PC-3 (cell line): ENCODE measurements around the gene OR2Z1.

Source experiments
- CTCF ChIP-seq: fragments of 300-600 bp; sonication (generic); conservative IDR thresholded peaks from 2 replicates; pipeline ENCODE4 v1.5.1; 2017; ENCODE audit warnings: antibody characterized with exemption, low read depth, mild to moderate bottlenecking, low read length
- EZH2 ChIP-seq: fragments of 300-600 bp; sonication (generic); IDR thresholded peaks from one replicate; pipeline ENCODE4 v1.6.1; 2017; ENCODE audit warnings: antibody characterized with exemption, mild to moderate bottlenecking, low read length; ENCODE audit not compliant: unreplicated experiment
- EZH2phosphoT487 ChIP-seq: fragments of 300-600 bp; sonication (generic); IDR thresholded peaks from 2 replicates; pipeline ENCODE4 v1.6.1; 2018; ENCODE audit warnings: mild to moderate bottlenecking, antibody characterized with exemption, low read length, borderline replicate concordance

- TF ChIP-seq CTCF (no peak), EZH2phosphoT487 (no peak), EZH2 (no peak)
Measured at GRCh38 chr19:8702350-8702749, 19.1 kb upstream of the OR2Z1 start.
